HG02642 (cell line): ENCODE measurements around the gene PIN1.
"Not testable (repeated sequence)": the region's sequence is repeated elsewhere in the genome, so short reads cannot be mapped to it uniquely, and the experiment has no call there.

Experiments
- ATAC-seq: cut with Tn5 transposase; IDR thresholded peaks from one replicate; pipeline ENCODE4 v1.9.1; 2021; ENCODE audit warnings: mild to moderate bottlenecking; ENCODE audit not compliant: unreplicated experiment, poor library complexity

The PIN1 gene

GRCh38 chr19:9834726-9835506 is at the start of gene PIN1:
TSS of gene PIN1 (plus strand) at chr19:9835318. CDS start at chr19:9835345, 27 bp downstream.
- peak; percentile 95 for ATAC-seq

- peak; percentile 72 for ATAC-seq
Observed at GRCh38 chr19:9785367-9786331, 49.5 kb upstream of the PIN1 start.

- ATAC-seq = no peak
Observed at GRCh38 chr19:9786342-9786741, 48.8 kb upstream of the PIN1 start.

- ATAC-seq = no peak
Observed at GRCh38 chr19:9786819-9787218, 48.3 kb upstream of the PIN1 start.

GRCh38 chr19:9788604-9789003 is 46.5 kb upstream of the PIN1 start:
- not testable (repeated sequence) for ATAC-seq

GRCh38 chr19:9789066-9789465 is 46.1 kb upstream of the PIN1 start:
- ATAC-seq = no peak

GRCh38 chr19:9789579-9789978 is 45.5 kb upstream of the PIN1 start:
- not testable (repeated sequence) for ATAC-seq

GRCh38 chr19:9791073-9791367 is 44.1 kb upstream of the PIN1 start:
- not testable (repeated sequence) for ATAC-seq

- peak; percentile 36 for ATAC-seq
Observed at GRCh38 chr19:9791552-9792205, 43.4 kb upstream of the PIN1 start.

GRCh38 chr19:9792206-9793070 is 42.7 kb upstream of the PIN1 start:
- peak; percentile 29 for ATAC-seq

GRCh38 chr19:9793071-9793591 is 42.0 kb upstream of the PIN1 start:
- ATAC-seq = peak; percentile 25

GRCh38 chr19:9796113-9796773 is 38.9 kb upstream of the PIN1 start:
- ATAC-seq = peak; percentile 53

GRCh38 chr19:9797871-9798270 is 37.2 kb upstream of the PIN1 start:
- no peak for ATAC-seq

- ATAC-seq = no peak
Observed at GRCh38 chr19:9799162-9799561, 36.0 kb upstream of the PIN1 start.

- ATAC-seq = no peak
Observed at GRCh38 chr19:9801976-9802375, 33.1 kb upstream of the PIN1 start.

- ATAC-seq = no peak
Observed at GRCh38 chr19:9806803-9807202, 28.3 kb upstream of the PIN1 start.

GRCh38 chr19:9808855-9809824 is 26.0 kb upstream of the PIN1 start:
- no peak for ATAC-seq

- no peak for ATAC-seq
Observed at GRCh38 chr19:9811139-9811538, 24.0 kb upstream of the PIN1 start.
